ENCODE data around the gene CROCC2. TPM values are rescaled to one million over a fixed set of nuclear protein-coding genes. Genes with fewer than 3 reads are reported as not detected.

Gene CROCC2
- total and polyA plus RNA-seq, 2 donors (not counting 1 experiment from before 2014, with no cell fraction given) = not detected

GRCh38 chr2:240996161-240996833 is 90.2 kb downstream of the CROCC2 start:
- DNase-seq (no peak), ATAC-seq (ENCODE audit: low read depth) (no peak)
- TF ChIP-seq EZH2 (IDR thresholded peaks at IDR 0.05; ENCODE audit: borderline replicate concordance, insufficient read depth, low read depth, low read length, poor library complexity, severe bottlenecking) (no peak), CTCF (IDR thresholded peaks at IDR 0.05) (no peak)
- H3K27me3 ChIP-seq (replicated peaks in 1 of 4; ENCODE audit: control extremely low read depth in 1 of 4, control insufficient read depth in 3 of 4, insufficient read depth in 4 of 4, low read length in 3 of 4) = peaks cover 0 to 35% (median 8%) of the 10 kb centered on the region in 4 experiments
- H2AFZ ChIP-seq (ENCODE audit: insufficient read depth, low read depth, low read length, poor library complexity, severe bottlenecking) = no peak overlapping the region
- CTCF ChIA-PET = no interaction called here
- no peaks in the 10 kb centered on the region for H3K79me2 ChIP-seq (ENCODE audit: control insufficient read depth, insufficient read depth, low read length)
- peaks cover 7 to 8% of the 10 kb centered on the region in 2 donors for H3K4me1 ChIP-seq (ENCODE audit: control insufficient read depth in 2 of 2, insufficient read depth in 2 of 2, low read length in 2 of 2)
- H3K9me3 ChIP-seq (ENCODE audit: control extremely low read depth in 1 of 3, control insufficient read depth in 2 of 3, insufficient read depth in 1 of 3, low read length in 2 of 3) = peaks cover 0 to 7% (median 0%) of the 10 kb centered on the region in 3 donors
- peaks cover 11% of the 10 kb centered on the region for H3K4me1 Mint-ChIP-seq
- H3K9me3 Mint-ChIP-seq (ENCODE audit: insufficient read depth) = no peaks in the 10 kb centered on the region
- no peak overlapping the region for H3K4me3 Mint-ChIP-seq
- POLR2A ChIA-PET = no interaction called here
- no peak overlapping the region for H3K4me3 ChIP-seq (ENCODE audit: control extremely low read depth in 1 of 5, extremely low read depth in 1 of 5, insufficient read depth in 1 of 5, low read depth in 2 of 5, low read length in 4 of 5)
- peaks cover 38% of the 10 kb centered on the region for H3K27me3 Mint-ChIP-seq
- no peaks in the 10 kb centered on the region for H3K36me3 ChIP-seq (replicated peaks in 1 of 2; ENCODE audit: control extremely low read depth in 1 of 2, control insufficient read depth in 1 of 2, extremely low read depth in 1 of 2, insufficient read depth in 2 of 2, low read length in 1 of 2)
- WGBS (ENCODE audit: insufficient coverage) = 74% methylated on average over 19 of the region's 19 CpGs
- no peaks in the 10 kb centered on the region for H4K20me1 ChIP-seq (ENCODE audit: control insufficient read depth, insufficient read depth, low read length, poor library complexity, severe bottlenecking)
- H3K9ac ChIP-seq (ENCODE audit: low read length) = no peak overlapping the region
- no peak overlapping the region for H3K27ac ChIP-seq (ENCODE audit: low read length in 2 of 2)
- H3K27ac Mint-ChIP-seq = no peak overlapping the region
- no peak overlapping the region for H3K4me2 ChIP-seq (replicated peaks; ENCODE audit: low read depth, low read length, poor library complexity, severe bottlenecking)
- intact Hi-C loops (cut with micrococcal nuclease) = loop anchor here (5.0 kb wide), 1 partner anchor 66 kb away; no protein-coding TSS in a partner anchor

- CTCF ChIA-PET = no interaction called here
- ATAC-seq (ENCODE audit: low read depth) (no peak), DNase-seq (no peak)
- no peak overlapping the region for H3K4me2 ChIP-seq (replicated peaks; ENCODE audit: low read depth, low read length, poor library complexity, severe bottlenecking)
- H2AFZ ChIP-seq (ENCODE audit: insufficient read depth, low read depth, low read length, poor library complexity, severe bottlenecking) = no peak overlapping the region
- H3K79me2 ChIP-seq (ENCODE audit: control insufficient read depth, insufficient read depth, low read length) = no peaks in the 10 kb centered on the region
- WGBS (ENCODE audit: insufficient coverage) = 97% methylated on average over 13 of the region's 13 CpGs
- no peak overlapping the region for H3K9ac ChIP-seq (ENCODE audit: low read length)
- H3K27me3 ChIP-seq (replicated peaks in 1 of 4; ENCODE audit: control extremely low read depth in 1 of 4, control insufficient read depth in 3 of 4, insufficient read depth in 4 of 4, low read length in 3 of 4) = peaks cover 0 to 37% (median 8%) of the 10 kb centered on the region in 4 experiments
- H3K4me1 Mint-ChIP-seq = peaks cover 11% of the 10 kb centered on the region
- no peaks in the 10 kb centered on the region for H3K9me3 Mint-ChIP-seq (ENCODE audit: insufficient read depth)
- no peak overlapping the region for H3K4me3 Mint-ChIP-seq
- intact Hi-C loops (cut with micrococcal nuclease) = loop anchor here (5.0 kb wide), 1 partner anchor 66 kb away; no protein-coding TSS in a partner anchor
- H3K27me3 Mint-ChIP-seq = peaks cover 39% of the 10 kb centered on the region
- peaks cover 7 to 8% of the 10 kb centered on the region in 2 donors for H3K4me1 ChIP-seq (ENCODE audit: control insufficient read depth in 2 of 2, insufficient read depth in 2 of 2, low read length in 2 of 2)
- H3K27ac Mint-ChIP-seq = no peak overlapping the region
- H3K9me3 ChIP-seq (ENCODE audit: control extremely low read depth in 1 of 3, control insufficient read depth in 2 of 3, insufficient read depth in 1 of 3, low read length in 2 of 3) = peaks cover 0 to 7% (median 0%) of the 10 kb centered on the region in 3 donors
- no peaks in the 10 kb centered on the region for H4K20me1 ChIP-seq (ENCODE audit: control insufficient read depth, insufficient read depth, low read length, poor library complexity, severe bottlenecking)
- H3K27ac ChIP-seq (ENCODE audit: low read length in 2 of 2) = no peak overlapping the region
- H3K36me3 ChIP-seq (replicated peaks in 1 of 2; ENCODE audit: control extremely low read depth in 1 of 2, control insufficient read depth in 1 of 2, extremely low read depth in 1 of 2, insufficient read depth in 2 of 2, low read length in 1 of 2) = no peaks in the 10 kb centered on the region
- TF ChIP-seq EZH2 (IDR thresholded peaks at IDR 0.05; ENCODE audit: borderline replicate concordance, insufficient read depth, low read depth, low read length, poor library complexity, severe bottlenecking) (no peak), CTCF (IDR thresholded peaks at IDR 0.05) (no peak)
- no peak overlapping the region for H3K4me3 ChIP-seq (ENCODE audit: control extremely low read depth in 1 of 5, extremely low read depth in 1 of 5, insufficient read depth in 1 of 5, low read depth in 2 of 5, low read length in 4 of 5)
- POLR2A ChIA-PET = no interaction called here
These were observed 90.7 kb downstream of the CROCC2 start for GRCh38 chr2:240996834-240997140.

Data from B cell (primary cell).